HG02759 (cell line): ENCODE results near the gene CREG2.

Source experiments
- ATAC-seq: cut with Tn5 transposase; IDR thresholded peaks from one replicate; pipeline ENCODE4 v1.9.1; 2021; ENCODE audit warnings: mild to moderate bottlenecking, moderate library complexity; ENCODE audit not compliant: unreplicated experiment

The CREG2 gene

DNA sequence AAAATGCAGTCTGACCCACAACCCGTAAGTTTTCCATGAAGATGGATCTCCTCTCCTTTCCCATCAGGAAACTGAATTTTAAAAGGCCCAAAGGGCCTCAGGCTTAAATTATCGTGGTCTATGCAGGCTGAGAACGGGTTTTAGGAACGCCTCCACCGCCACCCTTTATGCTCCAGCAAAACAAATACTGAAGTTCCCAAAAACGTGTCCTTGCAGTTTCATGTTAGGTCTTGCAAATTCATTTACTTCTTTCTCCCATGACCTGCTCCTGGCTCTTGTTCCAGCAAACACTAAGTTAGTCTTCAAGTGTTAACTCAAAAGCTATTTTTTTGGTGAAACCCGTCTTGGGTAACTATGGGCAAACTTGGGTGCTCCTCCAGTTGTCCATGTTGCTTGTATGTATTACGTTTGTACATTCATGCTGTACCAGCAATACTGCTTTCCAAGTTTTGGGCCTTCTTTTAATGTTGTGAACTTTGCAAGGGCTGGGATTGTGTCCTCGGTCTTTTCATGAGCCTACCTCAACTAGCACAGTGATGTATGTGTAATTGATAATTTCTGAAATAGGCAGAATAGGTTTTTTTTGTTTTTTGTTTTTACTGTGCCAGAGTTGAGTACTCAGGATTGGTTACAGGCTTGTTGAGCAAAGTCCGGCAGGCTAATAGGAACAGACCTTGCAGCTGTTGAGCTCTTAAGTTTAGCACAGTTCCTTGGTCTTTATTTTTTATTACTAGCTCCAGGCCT lies 77.0 kb downstream of the CREG2 start:
- ATAC-seq = no peak

DNA sequence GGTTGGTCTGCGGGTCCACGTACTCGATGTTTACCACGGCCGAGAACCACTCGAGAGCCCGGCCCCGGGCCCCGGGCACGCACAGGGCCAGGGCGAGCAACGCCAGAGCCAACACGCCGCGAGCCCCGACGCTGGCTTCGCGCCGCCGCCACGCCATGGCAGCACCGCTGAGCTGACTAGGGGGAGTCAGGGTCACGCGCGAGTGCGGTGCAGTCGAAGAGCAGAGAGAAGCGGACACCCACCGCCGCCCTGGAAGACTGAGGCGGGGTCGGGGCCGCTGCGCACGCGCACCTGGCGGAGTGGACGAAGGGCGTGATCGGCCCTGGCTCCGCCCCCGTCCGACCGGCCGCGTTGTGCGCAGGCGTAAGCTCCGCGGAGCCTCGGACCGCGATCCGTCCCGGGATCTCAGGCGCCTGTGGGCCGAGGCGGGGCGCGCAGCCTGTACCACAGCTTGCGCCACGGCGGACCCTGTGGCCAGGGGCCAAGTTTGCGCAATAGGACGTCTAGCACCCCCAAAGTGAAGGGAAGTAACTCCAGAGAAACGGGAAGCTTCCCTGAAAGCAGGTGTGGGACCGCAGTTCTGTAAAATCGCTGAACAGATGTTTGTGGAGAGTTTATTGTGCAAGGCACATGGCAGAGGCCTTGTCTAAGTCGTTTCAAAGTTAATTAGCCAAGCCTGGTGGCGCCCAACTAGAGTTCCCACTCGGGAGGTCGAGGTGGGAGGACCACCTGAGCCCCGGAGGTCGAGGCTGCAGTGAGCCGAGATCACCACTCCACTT lies 78.7 kb downstream of the CREG2 start, which contains the start of gene RNF149:
Gene RNF149, minus strand, starts transcription at position 270 of the 779 bp plus-strand sequence. Its CDS starts 113 bp downstream, at position 157.
- peak; percentile 72 for ATAC-seq

DNA sequence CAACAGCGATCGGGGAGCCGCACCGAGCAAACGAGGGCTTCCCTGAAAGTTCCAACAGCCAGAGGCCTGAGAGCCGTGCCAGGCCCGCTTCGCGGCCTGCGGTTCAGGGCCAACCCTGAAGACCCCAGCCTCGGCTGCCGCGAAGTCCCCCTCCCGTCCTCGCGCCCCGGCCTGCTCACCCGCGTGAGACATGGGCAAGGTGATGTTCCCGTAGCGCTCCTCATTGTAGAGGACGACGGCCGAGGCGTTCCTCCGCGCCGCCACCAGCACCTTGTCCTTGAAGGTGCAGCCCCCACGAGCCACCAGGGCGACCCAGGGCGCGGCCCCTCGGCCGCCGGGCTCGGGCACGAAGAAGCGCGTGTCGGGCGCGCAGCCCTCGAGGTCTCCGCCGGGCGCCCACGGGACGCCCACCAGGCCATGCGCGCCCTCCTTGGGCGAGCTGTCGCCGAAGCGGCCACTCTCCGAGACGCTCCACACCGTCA lies 79.3 kb downstream of the CREG2 start:
- peak; percentile 18 for ATAC-seq

DNA sequence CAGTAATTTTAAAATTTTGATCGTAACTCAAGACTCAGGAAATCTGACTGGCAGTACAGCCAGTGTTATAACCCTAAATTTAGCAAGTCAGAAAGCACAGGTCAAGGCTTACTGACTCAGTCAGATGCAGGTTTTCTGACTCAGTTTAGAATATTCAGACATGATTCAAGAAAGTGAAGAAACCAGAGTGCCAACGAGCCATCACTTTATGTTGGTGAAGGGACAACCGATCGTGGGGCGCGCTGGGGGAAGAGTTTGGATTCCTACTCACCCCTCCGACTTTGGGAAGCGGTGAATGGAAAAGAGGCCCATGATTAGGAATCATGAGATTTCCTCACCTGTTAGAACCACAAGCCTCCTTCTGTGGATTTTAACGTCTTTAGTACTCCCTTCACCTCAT lies 79.8 kb downstream of the CREG2 start:
- no peak for ATAC-seq

DNA sequence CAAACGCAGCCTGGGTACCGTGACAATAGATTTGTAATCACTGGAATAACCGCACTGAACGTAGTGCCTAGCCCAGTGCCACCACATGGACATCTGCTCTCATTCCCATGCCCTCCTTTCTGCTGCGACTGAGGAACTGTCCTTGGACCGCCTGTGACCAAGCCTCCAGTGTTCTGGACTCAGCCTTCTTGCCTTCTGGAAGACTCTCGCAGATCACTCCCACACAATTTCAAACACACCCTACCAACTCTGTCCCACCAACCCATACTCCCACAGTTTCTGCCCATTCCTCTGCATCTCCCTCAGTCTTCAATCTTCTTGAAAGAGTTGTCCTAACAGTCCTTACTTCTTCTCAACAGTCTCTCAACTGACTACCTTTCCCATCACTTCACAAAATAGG lies 80.9 kb downstream of the CREG2 start:
- peak; percentile 5 for ATAC-seq

DNA sequence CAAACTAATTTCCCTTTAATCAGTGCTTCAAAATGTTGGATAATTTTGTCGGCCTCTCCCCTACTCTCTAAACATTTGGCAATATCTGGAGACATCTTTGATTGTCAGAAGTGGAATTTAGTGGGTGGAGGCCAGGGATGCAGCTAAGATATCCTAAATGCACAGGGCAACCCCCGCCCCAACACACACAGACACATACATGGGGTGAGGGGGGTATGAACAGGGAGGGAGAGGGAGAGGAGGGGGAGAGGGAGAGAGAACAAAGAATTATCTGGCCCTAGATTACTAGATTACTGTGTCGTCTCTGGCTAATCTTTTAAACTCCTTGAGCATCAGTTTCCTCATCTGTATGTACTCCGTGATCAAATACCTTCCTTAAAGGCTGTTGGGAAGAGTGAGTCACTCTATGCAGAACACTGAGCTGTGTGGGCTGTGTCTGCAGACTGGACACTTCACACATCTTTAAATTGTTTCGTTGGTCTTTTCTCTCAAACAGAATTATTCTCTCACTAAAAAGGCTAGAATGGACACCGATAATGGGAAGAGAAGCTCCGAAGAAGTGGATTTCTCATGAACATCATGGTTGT lies 81.7 kb downstream of the CREG2 start:
- ATAC-seq = no peak

DNA sequence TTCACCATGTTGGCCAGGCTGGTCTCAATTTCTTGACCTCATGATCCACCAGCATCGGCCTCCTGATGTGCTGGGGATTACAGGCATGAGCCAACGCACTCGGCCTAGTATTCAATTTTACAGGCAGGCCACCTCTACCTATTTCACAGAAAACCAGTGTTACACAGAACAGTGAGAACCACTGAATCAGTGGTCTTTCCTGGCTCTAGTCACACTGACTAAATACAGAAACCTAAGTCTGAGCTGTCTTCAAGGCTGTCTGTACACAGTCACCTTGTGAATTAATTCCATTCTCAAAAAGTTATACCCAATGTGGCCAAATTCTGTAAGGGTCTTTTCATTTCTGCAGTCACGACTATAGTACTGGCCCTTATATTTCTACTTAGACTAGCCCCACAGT lies 82.3 kb downstream of the CREG2 start:
- ATAC-seq = no peak

DNA sequence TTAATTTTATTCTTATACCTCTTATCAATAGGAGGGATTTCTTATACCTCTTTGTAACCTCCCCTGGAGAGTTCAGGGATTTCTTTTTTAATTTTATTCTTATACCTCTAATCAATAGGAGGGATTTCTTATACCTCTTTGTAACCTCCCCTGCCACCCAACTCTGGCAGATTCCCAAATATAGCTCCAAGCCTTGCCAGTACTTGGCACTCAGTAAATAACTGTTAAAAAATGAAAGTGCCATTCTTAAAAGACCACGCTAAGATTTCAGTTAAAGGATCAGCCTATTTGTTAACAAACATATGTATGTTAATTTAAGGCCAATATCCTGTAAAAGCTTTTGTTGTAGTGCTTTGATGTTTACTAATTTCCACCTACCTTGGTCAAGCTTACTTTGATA lies 83.6 kb downstream of the CREG2 start:
- no peak for ATAC-seq

DNA sequence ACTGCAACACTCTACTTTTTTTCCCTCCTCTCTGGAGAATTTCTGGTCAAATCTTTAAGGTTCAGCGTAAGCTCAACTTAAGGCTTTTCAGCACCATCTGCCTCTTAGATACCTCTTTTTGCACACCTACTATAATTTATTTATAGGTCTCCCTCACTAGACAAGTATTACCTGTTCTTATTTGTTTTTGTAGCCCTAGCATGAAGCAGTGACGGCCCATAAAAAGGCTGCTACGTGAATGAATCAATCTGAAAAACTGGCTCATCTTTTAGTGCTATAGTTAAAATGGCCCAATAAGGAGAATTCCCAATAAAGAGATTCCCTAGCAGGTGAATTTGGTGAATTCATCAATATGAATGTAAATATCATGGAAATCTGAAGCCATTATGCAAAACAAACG lies 85.3 kb downstream of the CREG2 start:
- ATAC-seq = no peak

DNA sequence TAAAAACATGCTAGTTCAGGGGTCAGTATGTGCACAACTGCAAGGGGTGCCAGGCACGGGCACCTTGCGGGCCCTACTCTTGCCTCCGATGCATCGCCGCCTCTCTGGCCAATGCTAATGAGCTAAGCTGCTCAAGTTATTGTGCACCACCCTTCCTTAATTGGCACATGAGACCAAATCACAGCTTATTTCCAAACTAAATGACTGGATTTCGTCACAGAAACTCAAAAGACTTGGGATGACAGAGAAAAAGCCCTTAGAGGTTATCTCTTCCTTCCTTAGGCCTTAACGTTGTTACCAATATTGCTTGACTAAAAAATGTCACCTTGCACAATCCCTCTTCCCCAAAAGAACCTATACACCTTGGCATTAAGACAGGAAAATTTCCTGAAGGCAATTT lies 86.5 kb downstream of the CREG2 start:
- no peak for ATAC-seq

DNA sequence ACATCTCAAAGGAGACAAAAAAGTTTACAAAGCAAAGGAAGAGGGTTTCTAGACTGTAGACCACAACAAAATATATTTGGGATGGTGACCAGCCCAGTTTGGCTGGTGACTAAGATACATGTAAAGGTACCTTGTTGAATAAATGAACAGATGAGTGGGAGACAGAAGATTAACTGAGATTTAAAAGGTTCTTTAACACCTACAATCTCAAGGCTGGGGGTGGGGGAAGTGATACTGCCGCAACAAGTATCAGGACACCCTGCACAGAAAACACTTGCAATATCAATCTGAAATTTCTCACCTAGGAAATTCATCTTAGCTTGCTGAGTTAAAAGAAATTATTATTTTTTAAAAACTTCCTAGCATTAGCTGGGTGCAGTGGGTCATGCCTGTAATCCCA lies 87.1 kb downstream of the CREG2 start:
- ATAC-seq = no peak

DNA sequence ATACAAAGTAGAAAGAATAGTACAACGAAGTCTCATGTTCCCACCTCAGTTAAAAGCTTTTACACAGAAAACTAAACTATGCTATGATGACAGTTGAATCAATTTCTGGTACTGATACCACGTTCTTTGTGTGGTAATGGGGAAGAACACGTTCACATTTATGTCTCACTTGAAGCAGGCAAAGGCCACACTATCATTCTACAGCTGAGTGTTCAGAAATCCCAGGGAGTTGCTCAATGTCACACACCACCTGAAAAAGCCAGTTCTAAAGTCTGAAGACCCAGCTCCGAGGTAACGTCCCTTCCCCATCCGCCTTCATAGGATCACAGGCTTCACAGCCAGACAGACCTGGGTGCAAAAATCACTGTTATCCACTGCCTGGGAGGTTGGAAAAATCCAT lies 87.7 kb downstream of the CREG2 start:
- no peak for ATAC-seq

DNA sequence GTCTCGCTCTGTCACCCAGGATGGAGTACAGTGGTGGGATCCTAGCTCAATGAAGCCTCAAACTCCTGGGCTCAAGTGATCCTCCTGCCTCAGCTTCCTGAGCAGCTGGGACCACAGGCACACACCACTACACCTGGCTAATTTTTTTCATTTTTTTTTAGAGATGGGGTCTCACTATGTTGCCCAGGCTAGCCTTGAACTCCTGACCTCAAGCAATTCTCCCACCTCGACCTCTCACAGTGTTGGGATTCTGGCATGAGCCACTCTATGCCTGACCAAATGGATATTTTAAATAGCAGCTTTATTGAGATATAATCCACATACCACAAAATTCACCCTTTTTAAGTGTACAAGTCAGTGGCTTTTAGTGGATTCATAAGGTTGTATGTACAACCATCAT lies 89.9 kb downstream of the CREG2 start:
- ATAC-seq = no peak

DNA sequence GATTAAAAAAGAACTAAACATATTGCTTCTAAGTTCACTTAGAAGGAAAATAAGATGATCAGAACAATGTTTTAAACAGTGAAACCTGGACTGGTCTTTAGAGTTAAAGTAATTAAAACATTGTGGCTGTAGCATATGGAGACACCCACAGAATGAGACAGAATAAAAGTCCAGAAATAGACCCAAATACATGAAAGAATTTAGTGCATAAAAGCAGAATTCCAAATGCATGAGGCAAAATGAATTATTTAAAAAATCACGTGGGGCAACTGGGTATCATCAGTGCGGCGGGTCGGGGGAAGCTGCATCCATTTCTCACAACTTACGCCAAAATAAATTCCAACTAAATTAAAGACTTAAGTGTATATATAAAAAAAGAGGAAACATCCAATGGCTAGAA lies 90.9 kb downstream of the CREG2 start:
- ATAC-seq = no peak

DNA sequence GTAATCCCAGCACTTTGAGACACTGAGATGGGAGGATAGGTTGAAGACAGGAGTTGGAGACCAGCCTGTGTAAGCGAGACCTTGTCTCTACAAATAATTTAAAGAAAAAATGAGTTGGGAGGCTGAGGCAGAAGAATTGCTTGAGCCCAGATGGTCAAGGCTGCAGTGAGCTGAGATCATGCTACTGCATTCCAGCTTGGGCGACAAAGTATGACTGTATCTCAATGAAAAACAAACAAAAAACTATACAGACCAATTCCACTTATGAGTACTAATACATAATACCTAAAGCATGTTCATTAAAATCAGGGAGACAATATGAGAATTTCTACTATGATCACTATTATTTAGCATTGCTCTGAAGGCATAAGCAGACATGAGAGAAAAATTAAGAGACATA lies 91.4 kb downstream of the CREG2 start:
- no peak for ATAC-seq
